Mucosa of rectum (tissue), 2 donors: ENCODE data around the gene PIP5K1C.

Source experiments
- H3K27ac ChIP-seq, 2 donors: one replicate each; pipeline ENCODE4 v1.7.0; 2013; ENCODE audit warnings: inconsistent platforms in 2 of 2, low read depth in 2 of 2, low read length in 2 of 2
- H3K27me3 ChIP-seq, 2 donors: one replicate each; pipeline ENCODE4 v1.7.0; 2013; ENCODE audit warnings: low read length in 2 of 2; ENCODE audit not compliant: control insufficient read depth in 2 of 2, insufficient read depth in 2 of 2
- H3K36me3 ChIP-seq, 2 donors: one replicate each; pipeline ENCODE4 v1.7.0; 2013; ENCODE audit warnings: low read length in 2 of 2; ENCODE audit not compliant: control insufficient read depth in 2 of 2, insufficient read depth in 2 of 2
- H3K4me1 ChIP-seq, 2 donors: one replicate each; pipeline ENCODE4 v1.7.0; 2013; ENCODE audit warnings: low read length in 2 of 2, mild to moderate bottlenecking in 1 of 2; ENCODE audit not compliant: control insufficient read depth in 2 of 2, insufficient read depth in 2 of 2
- H3K4me3 ChIP-seq, 2 donors: one replicate each; pipeline ENCODE4 v1.7.0; 2013; ENCODE audit warnings: low read length in 2 of 2
- H3K9ac ChIP-seq, 2 donors: one replicate each; pipeline ENCODE4 v1.7.0; 2013; ENCODE audit warnings: low read length in 2 of 2, low read depth in 1 of 2, mild to moderate bottlenecking in 1 of 2
- H3K9me3 ChIP-seq, 2 donors: one replicate each; pipeline ENCODE4 v1.7.0; 2013; ENCODE audit warnings: low read length in 2 of 2; ENCODE audit not compliant: control insufficient read depth in 2 of 2
- donor health status: healthy.
- donor health status: Normal muscosa, but diverticular disease.

Gene PIP5K1C

DNA sequence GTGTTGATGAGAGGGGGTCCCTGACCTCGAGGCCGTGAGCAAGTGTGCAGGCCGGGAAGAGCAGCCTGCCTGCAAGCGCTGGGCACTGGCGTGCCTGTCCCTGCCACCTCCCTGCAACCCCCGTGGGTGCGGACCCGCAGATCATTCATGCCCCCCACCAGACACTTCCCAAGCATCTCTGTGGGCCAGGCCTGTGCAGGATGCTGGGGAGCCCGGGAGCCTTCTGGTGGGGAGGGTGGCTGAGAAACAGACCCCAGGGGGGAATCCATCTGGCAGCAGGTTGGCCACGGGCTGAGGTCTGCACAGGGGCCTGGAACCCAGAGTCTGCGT is 55.2 kb downstream of the PIP5K1C start:
- H3K9ac ChIP-seq: no peak overlapping the region
- H3K36me3 ChIP-seq: peaks cover 0 to 15% of the 10 kb centered on the region in 2 donors
- H3K27me3 ChIP-seq: no peaks in the 10 kb centered on the region
- H3K27ac ChIP-seq: no peak overlapping the region
- no peak overlapping the region for H3K4me3 ChIP-seq
- H3K4me1 ChIP-seq: no peaks in the 10 kb centered on the region
- H3K9me3 ChIP-seq: no peaks in the 10 kb centered on the region

DNA sequence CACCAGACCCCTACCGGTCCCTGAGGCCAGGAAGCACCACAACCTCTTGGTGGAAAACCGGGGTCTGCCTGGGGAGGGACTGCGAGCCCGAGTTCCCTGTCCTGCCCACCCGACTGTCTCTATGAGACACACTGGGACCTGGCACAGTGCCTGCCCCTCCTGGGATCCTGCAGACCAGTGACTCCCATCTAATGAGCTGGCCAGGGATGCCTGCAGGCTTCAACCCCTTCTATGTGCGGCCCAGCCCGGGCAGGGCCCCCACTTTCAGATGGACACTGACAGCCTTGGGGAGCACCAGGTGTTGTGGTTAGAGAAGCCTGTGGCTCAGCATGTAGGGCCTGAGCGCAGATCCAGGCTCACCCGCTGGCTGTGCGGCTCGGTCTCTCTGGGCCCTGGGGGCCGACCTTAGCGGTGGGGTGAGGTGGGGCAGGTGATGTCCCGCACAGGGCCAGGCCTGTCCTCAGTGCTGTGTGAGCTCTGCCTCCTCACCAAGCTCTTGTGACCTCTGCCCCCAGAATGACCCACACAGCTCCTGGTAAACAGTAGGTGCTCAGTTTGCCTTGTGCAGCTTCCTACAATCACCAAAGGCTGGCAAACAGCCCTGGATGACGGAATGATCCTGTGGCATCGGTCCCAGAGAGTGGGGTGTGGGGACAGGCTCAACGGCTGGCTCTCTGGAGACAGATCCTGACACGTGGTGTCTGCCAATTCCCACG is 55.8 kb downstream of the PIP5K1C start:
- Histone ChIP-seq H3K4me1 (no peaks in the 10 kb centered on the region), H3K4me3 (no peak overlapping the region), H3K9ac (no peak overlapping the region), H3K27ac (no peak overlapping the region), H3K9me3 (no peaks in the 10 kb centered on the region), H3K27me3 (no peaks in the 10 kb centered on the region), H3K36me3 (peaks cover 2 to 19% of the 10 kb centered on the region in 2 donors)

DNA sequence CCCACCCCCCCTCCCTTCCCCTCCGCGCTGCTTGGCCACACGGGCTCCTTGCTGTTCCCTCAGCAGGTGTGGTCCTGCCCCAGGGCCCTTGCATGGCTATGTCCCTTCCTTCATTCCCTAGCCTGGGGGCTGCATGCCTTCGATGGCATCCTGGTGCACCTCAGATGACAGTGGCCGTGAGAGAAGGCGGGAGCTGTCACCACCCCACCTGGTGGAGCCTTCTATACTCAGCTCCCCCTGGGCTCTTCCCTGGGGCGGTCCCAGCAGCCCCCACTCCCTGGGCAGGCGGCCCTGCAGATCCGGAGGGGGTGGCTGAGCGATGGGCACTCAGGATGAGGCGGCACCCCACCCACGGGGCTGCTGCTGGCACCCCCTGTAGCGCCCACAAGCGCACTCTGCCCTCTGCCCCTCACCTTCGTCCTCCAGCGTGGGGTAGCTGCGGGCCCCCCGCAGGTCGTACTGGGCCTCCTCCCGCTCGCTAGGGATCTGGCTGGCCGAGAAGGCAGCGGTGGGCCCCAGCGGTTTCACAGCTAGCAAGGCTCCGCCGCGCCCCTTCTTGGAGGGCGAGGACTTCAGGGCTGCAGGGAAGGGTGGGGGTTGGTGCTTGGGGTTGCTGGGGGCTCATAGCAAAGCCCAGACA is 56.5 kb downstream of the PIP5K1C start:
- H3K4me1 ChIP-seq: no peaks in the 10 kb centered on the region
- no peaks in the 10 kb centered on the region for H3K9me3 ChIP-seq
- H3K36me3 ChIP-seq: peaks cover 2 to 21% of the 10 kb centered on the region in 2 donors
- H3K9ac ChIP-seq: no peak overlapping the region
- H3K4me3 ChIP-seq: no peak overlapping the region
- H3K27me3 ChIP-seq: no peaks in the 10 kb centered on the region
- H3K27ac ChIP-seq: no peak overlapping the region

DNA sequence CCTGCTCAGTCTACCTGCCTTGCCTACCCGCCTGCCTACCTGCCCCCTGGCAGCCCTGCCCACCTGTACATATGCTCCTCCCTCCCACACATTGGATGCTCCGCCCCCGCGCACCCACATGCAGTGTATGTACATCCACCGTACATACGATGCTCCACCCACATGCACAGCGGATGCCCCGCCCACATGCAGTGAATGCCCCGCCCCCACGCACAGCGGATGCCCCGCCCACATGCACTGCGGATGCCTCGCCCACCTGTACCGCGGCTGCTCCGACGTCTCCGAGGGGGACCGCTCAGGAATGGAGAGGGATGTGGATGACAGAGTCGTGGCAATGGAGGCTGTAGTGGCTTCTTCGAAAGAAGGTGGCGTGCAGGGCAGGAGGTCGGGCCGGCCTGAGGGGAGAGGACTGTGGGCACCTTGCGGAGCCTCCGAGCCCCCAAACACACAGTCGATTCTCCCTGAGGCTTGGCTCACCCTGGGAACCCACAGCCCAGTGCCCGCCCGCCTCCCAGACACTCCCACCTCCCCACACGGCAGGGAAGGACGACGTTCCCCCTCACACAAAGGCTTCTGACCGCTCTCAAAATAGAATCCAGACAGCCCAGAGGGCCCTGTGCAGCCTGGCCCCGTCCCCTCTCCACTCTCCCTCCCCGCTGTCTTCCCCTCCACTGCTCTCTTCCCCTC is 57.1 kb downstream of the PIP5K1C start:
- H3K9ac ChIP-seq: no peak overlapping the region
- H3K27me3 ChIP-seq: no peaks in the 10 kb centered on the region
- H3K4me1 ChIP-seq: no peaks in the 10 kb centered on the region
- H3K9me3 ChIP-seq: no peaks in the 10 kb centered on the region
- no peak overlapping the region for H3K4me3 ChIP-seq
- H3K36me3 ChIP-seq: peaks cover 2 to 24% of the 10 kb centered on the region in 2 donors
- H3K27ac ChIP-seq: no peak overlapping the region

DNA sequence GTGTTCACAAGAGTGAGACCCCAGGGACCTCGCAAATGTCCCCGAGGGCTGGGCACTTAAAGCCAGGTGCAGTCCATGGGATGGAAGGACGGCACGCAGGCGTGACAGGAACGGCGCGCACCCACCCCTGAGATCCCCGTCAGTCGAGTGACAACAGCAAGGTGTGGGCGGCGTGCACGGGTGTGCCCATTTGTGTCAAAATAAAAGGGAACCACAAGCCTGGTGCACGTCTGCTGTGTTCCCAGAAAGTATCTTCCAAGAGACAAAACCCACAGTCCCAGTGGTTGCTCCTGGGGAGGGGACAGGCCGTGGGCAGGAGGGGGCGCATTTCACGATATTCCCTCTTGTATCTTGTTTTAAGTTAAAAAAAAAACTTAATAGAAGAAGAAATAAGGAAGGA is 58.0 kb downstream of the PIP5K1C start:
- H3K36me3 ChIP-seq: peaks cover 2 to 23% of the 10 kb centered on the region in 2 donors

DNA sequence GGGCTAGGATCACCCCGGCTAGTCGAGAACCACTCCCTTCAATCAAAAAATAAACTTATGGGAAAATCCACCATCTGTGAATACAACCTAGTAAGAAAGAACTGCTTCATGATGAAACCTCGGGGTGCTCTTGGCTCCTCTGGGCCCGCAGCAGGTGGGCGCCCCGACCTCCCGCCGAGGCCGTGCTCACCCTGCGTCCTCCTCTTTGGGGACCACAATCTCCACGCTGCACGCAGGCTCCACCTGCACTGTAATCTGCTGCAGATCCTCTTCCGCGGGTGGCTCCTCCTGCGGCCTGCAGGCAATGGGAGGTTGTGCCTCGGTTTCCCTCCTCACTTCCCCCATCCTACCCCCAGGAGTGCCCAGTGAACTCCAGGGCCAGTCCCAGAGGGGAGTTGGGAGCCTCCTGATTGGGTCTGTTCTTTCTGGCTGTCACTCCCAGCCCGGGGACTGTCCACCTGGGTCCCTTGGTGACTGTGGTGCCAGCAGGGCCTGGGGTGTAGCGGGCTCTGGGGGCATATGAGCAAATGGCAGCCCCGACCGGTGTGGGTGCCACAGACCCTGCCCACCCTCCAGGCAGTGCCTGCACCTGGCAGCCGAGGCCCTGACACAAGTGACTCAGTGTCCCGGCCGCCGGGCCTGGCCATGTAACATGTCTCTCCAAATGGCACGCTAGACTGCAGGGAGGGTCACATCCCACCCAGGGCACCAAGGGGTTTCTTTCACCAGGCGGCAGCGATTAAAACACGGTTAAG is 58.6 kb downstream of the PIP5K1C start:
- Histone ChIP-seq H3K36me3 (peaks cover 2 to 23% of the 10 kb centered on the region in 2 donors), H3K4me3 (no peak overlapping the region), H3K4me1 (no peaks in the 10 kb centered on the region), H3K9me3 (no peaks in the 10 kb centered on the region), H3K27ac (no peak overlapping the region), H3K27me3 (no peaks in the 10 kb centered on the region), H3K9ac (no peak overlapping the region)

More for the DNA sequence above, 58.0 kb downstream of the PIP5K1C start:
- H3K9me3 ChIP-seq: no peaks in the 10 kb centered on the region
- H3K9ac ChIP-seq: no peak overlapping the region
- H3K27me3 ChIP-seq: no peaks in the 10 kb centered on the region
- H3K27ac ChIP-seq: no peak overlapping the region
- no peak overlapping the region for H3K4me3 ChIP-seq
- no peaks in the 10 kb centered on the region for H3K4me1 ChIP-seq

DNA sequence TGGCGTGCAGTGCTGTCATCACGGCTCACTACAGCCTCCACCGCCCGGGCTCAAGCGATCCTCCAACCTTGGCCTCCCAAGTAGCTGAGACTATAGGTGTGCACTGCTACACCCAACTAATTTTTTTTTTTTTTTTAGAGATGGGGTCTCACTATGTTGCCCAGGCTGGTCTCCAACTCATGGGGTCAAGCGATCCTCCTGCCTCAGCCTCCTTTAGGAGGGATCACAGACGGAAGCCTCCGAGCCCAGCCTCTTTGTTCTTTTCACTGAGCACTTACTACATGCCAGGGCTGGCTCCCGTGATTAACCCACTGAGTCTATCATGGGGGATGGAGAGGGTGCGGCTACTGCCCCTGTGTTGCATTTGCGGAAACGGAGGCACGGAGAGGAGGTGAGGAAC is 60.8 kb downstream of the PIP5K1C start:
- Histone ChIP-seq H3K27ac (no peak overlapping the region), H3K9me3 (no peaks in the 10 kb centered on the region), H3K36me3 (peaks cover 2 to 15% of the 10 kb centered on the region in 2 donors), H3K4me1 (no peaks in the 10 kb centered on the region), H3K27me3 (no peaks in the 10 kb centered on the region), H3K4me3 (no peak overlapping the region), H3K9ac (no peak overlapping the region)

DNA sequence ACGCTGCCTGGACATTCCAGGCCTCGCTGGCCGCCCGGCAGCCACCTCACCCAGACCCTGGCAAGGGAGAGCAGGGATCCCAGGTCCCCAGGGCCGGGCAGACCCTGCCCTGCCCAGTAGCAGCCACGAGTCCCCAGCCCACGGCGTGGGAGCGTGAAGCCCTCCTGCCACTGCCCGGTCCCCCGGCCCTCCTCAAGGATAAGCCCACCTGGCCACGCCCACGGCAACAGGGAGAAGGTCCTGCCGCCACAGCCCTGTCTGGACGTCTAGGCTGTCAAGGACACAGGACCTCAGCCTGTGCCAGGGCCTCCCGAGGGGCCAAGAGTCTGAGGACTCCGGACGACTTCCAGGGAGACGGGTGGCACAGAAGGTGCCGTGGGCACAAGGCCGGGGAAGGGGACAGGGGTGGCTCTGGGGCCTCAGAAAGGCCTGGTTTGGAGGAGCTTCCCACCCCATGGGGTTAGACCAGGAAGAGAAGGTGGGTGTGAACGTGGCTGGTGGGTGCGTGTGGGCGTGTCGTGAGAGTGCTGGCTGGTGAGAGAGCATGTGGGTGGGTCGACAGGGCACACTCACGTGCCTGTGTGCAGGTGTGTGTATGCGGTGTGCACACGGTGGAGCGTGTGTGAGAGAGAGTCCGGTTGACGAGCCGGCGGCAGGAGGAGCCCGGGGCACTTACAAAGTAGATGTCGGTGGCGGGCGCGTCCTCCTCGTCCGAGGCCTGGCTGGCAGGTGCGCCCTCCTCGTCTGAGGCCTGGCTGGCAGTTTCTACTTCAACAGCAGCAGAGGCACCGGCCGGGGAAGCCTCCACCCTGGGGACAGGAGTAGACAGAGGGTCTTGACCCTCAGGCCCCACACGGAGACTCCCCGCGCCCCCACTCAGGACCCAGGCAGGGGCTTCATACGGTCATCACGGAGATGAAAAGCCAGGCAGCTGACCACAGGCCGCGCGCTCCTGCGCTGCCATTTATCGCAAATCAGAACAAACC is 61.8 kb downstream of the PIP5K1C start:
- H3K36me3 ChIP-seq: peaks cover 2 to 14% of the 10 kb centered on the region in 2 donors
- H3K27ac ChIP-seq: no peak overlapping the region
- H3K9ac ChIP-seq: no peak overlapping the region
- H3K4me1 ChIP-seq: no peaks in the 10 kb centered on the region
- H3K4me3 ChIP-seq: no peak overlapping the region
- H3K27me3 ChIP-seq: no peaks in the 10 kb centered on the region
- H3K9me3 ChIP-seq: no peaks in the 10 kb centered on the region

DNA sequence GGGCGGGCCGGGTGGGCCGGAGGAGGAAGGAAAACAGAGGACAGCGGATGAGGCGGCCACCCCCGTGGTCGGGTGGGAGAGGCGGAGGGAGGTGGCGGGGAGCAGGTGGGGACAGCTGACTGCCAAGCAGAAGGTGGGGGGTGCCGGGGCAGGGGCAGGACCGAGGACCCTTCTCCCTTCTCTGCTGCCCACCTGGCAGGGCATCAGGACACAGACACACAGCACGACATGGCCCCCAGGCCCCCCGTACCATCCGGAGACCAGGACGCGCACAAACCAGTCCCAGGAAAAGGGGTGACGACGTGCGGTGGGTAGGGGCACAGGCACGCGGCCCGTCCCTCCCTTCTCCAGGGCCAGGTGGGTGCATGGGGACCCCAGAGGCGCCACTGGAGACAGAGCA is 62.6 kb downstream of the PIP5K1C start:
- H3K4me3 ChIP-seq: no peak overlapping the region
- no peak overlapping the region for H3K9ac ChIP-seq
- H3K27ac ChIP-seq: no peak overlapping the region
- H3K27me3 ChIP-seq: no peaks in the 10 kb centered on the region
- H3K9me3 ChIP-seq: no peaks in the 10 kb centered on the region
- no peaks in the 10 kb centered on the region for H3K4me1 ChIP-seq
- H3K36me3 ChIP-seq: peaks cover 2 to 14% of the 10 kb centered on the region in 2 donors
